Measurements from ENCODE around the gene GOLGA6B. TPM values are rescaled to one million over a fixed set of nuclear protein-coding genes. Genes with fewer than 3 reads are reported as not detected.
A peak's percentile ranks its signal among the peaks of the same experiment; 100 is the strongest.

Gene GOLGA6B
- total RNA-seq, 1 experiment from 2014 or later, result 0.33 TPM

- H3K4me3 Mint-ChIP-seq, result no peak overlapping the region
- no peaks in the 10 kb centered on the region for H3K79me1 ChIP-seq (ENCODE audit: insufficient read depth, low read depth, low read length, poor library complexity, severe bottlenecking)
- H3K4me1 ChIP-seq (ENCODE audit: insufficient read depth, low read length), result no peaks in the 10 kb centered on the region; the same call in 1 of the 2 replicates
- H2BK12ac ChIP-seq (ENCODE audit: insufficient read length, low read depth, low read length), result no peak overlapping the region
- no peak overlapping the region for H2BK5ac ChIP-seq (ENCODE audit: insufficient read length, low read length)
- no peak overlapping the region for H4K91ac ChIP-seq (ENCODE audit: insufficient read length, low read depth, low read length)
- no peaks in the 10 kb centered on the region for H4K20me1 ChIP-seq (ENCODE audit: control insufficient read depth, insufficient read depth, insufficient read length)
- H3K56ac ChIP-seq (ENCODE audit: insufficient read length, low read depth, low read length), result no peak overlapping the region
- TF ChIP-seq CTCF (conservative IDR thresholded peaks at IDR 0.05), result no peak
- H2BK120ac ChIP-seq (ENCODE audit: low read depth, low read length, poor library complexity, severe bottlenecking), result no peak overlapping the region
- no peaks in the 10 kb centered on the region for H3K36me3 Mint-ChIP-seq (ENCODE audit: insufficient read depth in 1 of 3, low read depth in 3 of 3)
- no peaks in the 10 kb centered on the region for H3K9me3 ChIP-seq (ENCODE audit: control insufficient read depth, low read depth, low read length)
- no peak overlapping the region for H3K4ac ChIP-seq (ENCODE audit: low read depth, low read length)
- H2BK15ac ChIP-seq (ENCODE audit: low read depth, low read length), result no peak overlapping the region
- no peak overlapping the region for H3T11ph ChIP-seq (ENCODE audit: low read length)
- H4K5ac ChIP-seq (ENCODE audit: insufficient read length, low read depth, low read length), result no peak overlapping the region
- H4K8ac ChIP-seq (replicated peaks; ENCODE audit: insufficient read length, low read depth, low read length), result no peak overlapping the region
- H3K9me3 Mint-ChIP-seq, result no peaks in the 10 kb centered on the region; a peak in 1 of 5 replicates
- peak overlapping the region in 1 of 3 experiments; percentile 18; a peak in 2 of 7 replicates for H3K27ac Mint-ChIP-seq
- H3K4me1 Mint-ChIP-seq, result peaks cover 13% of the 10 kb centered on the region in 2 experiments
- H3K18ac ChIP-seq (ENCODE audit: insufficient read length, low read depth, low read length), result no peak overlapping the region
- H3K14ac ChIP-seq (ENCODE audit: insufficient read depth, low read length), result no peak overlapping the region
- peaks cover 3% of the 10 kb centered on the region for H3K23me2 ChIP-seq (ENCODE audit: insufficient read length, low read depth, low read length, poor library complexity, severe bottlenecking)
- peak overlapping the region; percentile 23 for H3K9ac ChIP-seq (ENCODE audit: extremely low read depth, insufficient read length, low read length)
- no CpG with 5 or more reads among the region's 3 CpGs for WGBS (ENCODE audit: extremely low coverage, insufficient read length, low lambda C conversion rate)
- H3K27ac ChIP-seq (ENCODE audit: insufficient read length, low read depth, low read length), result no peak overlapping the region
- H3K27me3 ChIP-seq (ENCODE audit: insufficient read depth, low read length), result no peaks in the 10 kb centered on the region
- H2AK5ac ChIP-seq (ENCODE audit: insufficient read length, low read length), result no peak overlapping the region
- no peaks in the 10 kb centered on the region for H3K79me2 ChIP-seq (ENCODE audit: insufficient read depth, low read length)
- no peak overlapping the region for H3K23ac ChIP-seq (ENCODE audit: insufficient read length, low read depth, low read length)
- H2AFZ ChIP-seq (ENCODE audit: low read length), result no peak overlapping the region
- no peak for DNase-seq
- no peak overlapping the region for H2BK20ac ChIP-seq (ENCODE audit: low read depth, low read length, poor library complexity, severe bottlenecking)
- H3K27me3 Mint-ChIP-seq (ENCODE audit: low read depth), result peaks cover 2% of the 10 kb centered on the region; the same call in 1 of the 2 replicates
- no peak overlapping the region for H3K4me2 ChIP-seq (ENCODE audit: insufficient read depth, insufficient read length, low read length)
Observed at GRCh38 chr15:72682772-72683171, 28.3 kb downstream of the GOLGA6B start.

Measured in H9 (cell line).